ENCODE measurements around the gene WDR48.

DNA sequence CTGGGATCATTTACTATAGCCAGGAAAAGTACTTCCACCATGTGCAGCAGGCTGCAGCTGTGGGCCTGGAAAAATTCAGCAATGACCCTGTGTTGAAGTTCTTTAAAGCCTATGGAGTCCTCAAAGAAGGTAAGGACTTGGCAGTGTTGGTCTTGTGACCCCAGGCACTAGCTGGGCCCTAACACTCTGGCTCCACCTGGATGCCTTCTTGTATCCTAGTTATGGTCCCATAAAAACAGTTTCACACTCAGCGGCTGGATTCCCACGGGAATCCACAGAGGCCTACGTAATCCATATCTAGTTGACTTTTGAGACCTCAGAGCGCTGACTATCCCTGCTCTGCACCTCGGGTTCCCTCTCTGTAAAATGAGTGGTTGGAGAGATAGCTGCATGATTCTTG is 57.3 kb downstream of the WDR48 start:
- TF ChIP-seq, protein P1, sequence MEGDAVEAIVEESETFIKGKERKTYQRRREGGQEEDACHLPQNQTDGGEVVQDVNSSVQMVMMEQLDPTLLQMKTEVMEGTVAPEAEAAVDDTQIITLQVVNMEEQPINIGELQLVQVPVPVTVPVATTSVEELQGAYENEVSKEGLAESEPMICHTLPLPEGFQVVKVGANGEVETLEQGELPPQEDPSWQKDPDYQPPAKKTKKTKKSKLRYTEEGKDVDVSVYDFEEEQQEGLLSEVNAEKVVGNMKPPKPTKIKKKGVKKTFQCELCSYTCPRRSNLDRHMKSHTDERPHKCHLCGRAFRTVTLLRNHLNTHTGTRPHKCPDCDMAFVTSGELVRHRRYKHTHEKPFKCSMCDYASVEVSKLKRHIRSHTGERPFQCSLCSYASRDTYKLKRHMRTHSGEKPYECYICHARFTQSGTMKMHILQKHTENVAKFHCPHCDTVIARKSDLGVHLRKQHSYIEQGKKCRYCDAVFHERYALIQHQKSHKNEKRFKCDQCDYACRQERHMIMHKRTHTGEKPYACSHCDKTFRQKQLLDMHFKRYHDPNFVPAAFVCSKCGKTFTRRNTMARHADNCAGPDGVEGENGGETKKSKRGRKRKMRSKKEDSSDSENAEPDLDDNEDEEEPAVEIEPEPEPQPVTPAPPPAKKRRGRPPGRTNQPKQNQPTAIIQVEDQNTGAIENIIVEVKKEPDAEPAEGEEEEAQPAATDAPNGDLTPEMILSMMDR (optimal IDR thresholded peaks at IDR 0.05 in 1 of 3, IDR thresholded peaks at IDR 0.05 in 1 of 3, conservative IDR thresholded peaks at IDR 0.05 in 1 of 3; ENCODE audit: extremely low read depth in 1 of 3, insufficient read depth in 2 of 3, low read length in 3 of 3), result no peak
- no peak for TF ChIP-seq EZH2 (IDR thresholded peaks at IDR 0.05; ENCODE audit: low read length)
